HPDE6-E6E7 (cell line): ENCODE results near the gene RYR1.
"Not testable (repeated sequence)": the region's sequence is repeated elsewhere in the genome, so short reads cannot be mapped to it uniquely, and the experiment has no call there.

ENCODE experiments used
- DNase-seq: peaks from one replicate; pipeline ENCODE4 v3.0.0; 2011; ENCODE audit warnings: missing footprints; ENCODE audit errors: extremely low spot score

RYR1 gene

GRCh38 chr19:38425810-38426466 is 7.6 kb upstream of the RYR1 start, which contains the start of gene RASGRP4:
TSS of gene RASGRP4 (minus strand) at chr19:38426219. CDS start at chr19:38426091, 128 bp downstream.
- DNase-seq = no peak

- not testable (repeated sequence) for DNase-seq
These were observed 6.3 kb upstream of the RYR1 start for GRCh38 chr19:38427035-38427677.

- DNase-seq = no peak
These were observed 4.3 kb upstream of the RYR1 start for GRCh38 chr19:38429055-38429810.

- DNase-seq = no peak
These were observed 3.7 kb upstream of the RYR1 start for GRCh38 chr19:38429811-38430156.

- DNase-seq = no peak
These were observed 2.6 kb upstream of the RYR1 start for GRCh38 chr19:38430931-38431330.

- no peak for DNase-seq
These were observed 1.1 kb downstream of the RYR1 start for GRCh38 chr19:38434549-38435051.

GRCh38 chr19:38437295-38437694 is 3.8 kb downstream of the RYR1 start:
- DNase-seq = no peak

- DNase-seq = no peak
These were observed 4.4 kb downstream of the RYR1 start for GRCh38 chr19:38437917-38438316.

GRCh38 chr19:38440592-38440991 is 7.1 kb downstream of the RYR1 start:
- DNase-seq = no peak

- DNase-seq = no peak
These were observed 8.3 kb downstream of the RYR1 start for GRCh38 chr19:38441657-38442348.

GRCh38 chr19:38442736-38443135 is 9.2 kb downstream of the RYR1 start:
- no peak for DNase-seq

- DNase-seq = no peak
These were observed 10.0 kb downstream of the RYR1 start for GRCh38 chr19:38443458-38443999.

GRCh38 chr19:38444026-38444425 is 10.5 kb downstream of the RYR1 start:
- DNase-seq = no peak

GRCh38 chr19:38445362-38445761 is 11.9 kb downstream of the RYR1 start:
- no peak for DNase-seq

GRCh38 chr19:38448225-38448624 is 14.7 kb downstream of the RYR1 start:
- DNase-seq = no peak

GRCh38 chr19:38449518-38449917 is 16.0 kb downstream of the RYR1 start:
- DNase-seq = no peak

GRCh38 chr19:38451036-38451435 is 17.5 kb downstream of the RYR1 start:
- no peak for DNase-seq

GRCh38 chr19:38451629-38452028 is 18.1 kb downstream of the RYR1 start:
- no peak for DNase-seq

GRCh38 chr19:38452430-38453366 is 19.2 kb downstream of the RYR1 start:
- no peak for DNase-seq

GRCh38 chr19:38453596-38453995 is 20.1 kb downstream of the RYR1 start:
- DNase-seq = no peak

GRCh38 chr19:38455031-38455430 is 21.5 kb downstream of the RYR1 start:
- no peak for DNase-seq
